Skeletal muscle cell (primary cell): Measurements from ENCODE around the gene DENND2A.
"Not testable (repeated sequence)": the region's sequence is repeated elsewhere in the genome, so short reads cannot be mapped to it uniquely, and the experiment has no call there.

Source experiments
- DNase-seq: peaks from one replicate; pipeline ENCODE4 v3.0.0-alpha.2; 2010; ENCODE audit warnings: low read depth
- H3K4me3 ChIP-seq: 2 replicates; pipeline ENCODE4 v1.5.1; 2011; ENCODE audit warnings: low read depth, mild to moderate bottlenecking, control low read depth, low read length, moderate library complexity

Gene DENND2A

DNA sequence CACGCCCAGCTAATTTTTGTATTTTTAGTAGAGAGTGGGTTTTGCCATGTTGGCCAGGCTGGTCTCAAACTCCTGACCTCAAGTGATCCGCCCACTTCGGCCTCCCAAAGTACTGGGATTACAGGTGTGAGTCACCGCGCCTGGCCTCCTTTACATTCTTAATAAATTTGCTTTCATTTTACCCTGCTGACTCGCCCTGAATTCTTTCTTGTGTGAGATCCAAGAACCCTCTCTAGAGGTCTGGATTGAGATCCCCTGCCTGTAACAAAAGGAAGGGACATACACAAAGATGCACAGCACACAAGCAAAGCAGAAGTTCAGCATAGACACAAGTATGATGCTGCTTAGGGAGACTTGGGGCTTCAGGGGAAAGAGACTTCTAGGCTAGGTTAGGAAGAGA lies 74.4 kb downstream of the DENND2A start:
- not testable (repeated sequence) for H3K4me3 ChIP-seq
- peak; percentile 14 for DNase-seq

GRCh38 chr7:140565761-140566160 lies 74.9 kb downstream of the DENND2A start:
- DNase-seq, H3K4me3 ChIP-seq: not testable (repeated sequence)

DNA sequence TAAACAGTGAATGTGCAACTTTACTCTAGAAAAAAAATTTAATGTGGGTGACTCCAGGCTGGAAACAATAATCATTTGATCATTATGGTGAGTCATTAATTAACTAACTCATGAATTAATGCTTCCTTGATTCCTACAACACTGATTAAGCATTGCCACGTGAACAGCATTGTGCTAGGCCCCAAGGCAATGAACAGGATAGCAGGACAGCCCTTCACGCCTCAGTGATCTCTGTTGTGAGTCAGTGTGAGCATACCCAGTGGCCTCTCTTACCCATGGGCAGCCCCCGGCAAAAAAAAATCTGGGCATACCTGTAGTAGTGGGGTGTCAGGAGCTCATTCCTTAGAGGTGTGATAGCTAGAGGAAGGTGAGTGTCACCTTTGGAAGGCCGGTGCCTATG lies 76.0 kb downstream of the DENND2A start:
- no peak for DNase-seq
- no peak overlapping the region for H3K4me3 ChIP-seq

GRCh38 chr7:140562926-140563481 lies 77.6 kb downstream of the DENND2A start:
- DNase-seq: no peak
- H3K4me3 ChIP-seq: no peak overlapping the region

DNA sequence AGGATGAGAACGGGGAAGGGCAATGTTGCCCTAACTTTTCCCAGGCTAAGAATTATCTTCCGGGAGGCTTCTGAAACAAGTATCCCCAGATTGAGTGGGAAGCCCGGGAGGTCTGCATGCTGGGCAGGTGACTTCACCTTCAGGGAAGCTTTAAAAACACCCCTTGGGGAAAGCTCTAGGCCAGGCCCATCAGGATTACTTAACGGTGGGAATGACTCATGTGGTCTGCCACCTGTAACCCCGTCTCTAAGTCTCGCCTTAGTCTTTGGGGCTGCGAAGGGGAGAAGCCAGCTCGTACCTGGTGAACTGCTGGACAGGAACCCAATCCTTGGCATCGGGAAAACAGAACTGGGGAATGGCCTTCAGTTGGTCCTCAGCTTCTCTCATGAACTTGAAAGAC lies 81.2 kb downstream of the DENND2A start:
- no peak for DNase-seq
- H3K4me3 ChIP-seq: no peak overlapping the region

- no peak overlapping the region for H3K4me3 ChIP-seq
- no peak for DNase-seq
Observed at GRCh38 chr7:140557809-140558518, 82.6 kb downstream of the DENND2A start.

DNA sequence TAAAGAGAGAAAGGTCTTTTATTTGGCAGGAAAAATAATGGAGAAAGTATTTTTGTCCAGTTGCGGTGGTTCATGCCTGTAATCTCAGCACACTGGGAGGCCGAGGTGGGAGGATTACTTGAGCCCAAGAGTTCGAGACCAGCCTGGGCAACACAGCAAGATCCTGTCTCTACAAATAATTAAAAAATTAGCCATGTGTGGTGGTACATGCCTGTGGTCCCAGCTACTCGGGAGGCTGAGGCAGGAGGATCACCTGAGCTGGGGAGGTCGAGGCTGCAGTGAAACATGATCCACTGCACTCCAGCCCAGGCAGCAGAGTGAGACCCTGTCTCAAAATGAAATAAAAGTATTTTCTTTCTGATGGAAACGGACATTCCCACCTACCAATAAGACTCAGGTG lies 83.5 kb downstream of the DENND2A start:
- H3K4me3 ChIP-seq: no peak overlapping the region
- DNase-seq: no peak

GRCh38 chr7:140553236-140553635 lies 87.4 kb downstream of the DENND2A start:
- DNase-seq, H3K4me3 ChIP-seq: not testable (repeated sequence)

GRCh38 chr7:140552240-140552679 lies 88.4 kb downstream of the DENND2A start:
- no peak overlapping the region for H3K4me3 ChIP-seq
- DNase-seq: no peak

GRCh38 chr7:140551355-140552239 lies 89.0 kb downstream of the DENND2A start:
- H3K4me3 ChIP-seq: no peak overlapping the region
- no peak for DNase-seq

GRCh38 chr7:140546947-140547346 lies 93.7 kb downstream of the DENND2A start:
- H3K4me3 ChIP-seq: no peak overlapping the region
- DNase-seq: no peak

- no peak for DNase-seq
- H3K4me3 ChIP-seq: no peak overlapping the region
Observed at GRCh38 chr7:140544388-140544826, 96.2 kb downstream of the DENND2A start.

- peak; percentile 24 for DNase-seq
- peak overlapping the region; percentile 25 for H3K4me3 ChIP-seq
Observed at GRCh38 chr7:140542228-140542603, 98.4 kb downstream of the DENND2A start.

DNA sequence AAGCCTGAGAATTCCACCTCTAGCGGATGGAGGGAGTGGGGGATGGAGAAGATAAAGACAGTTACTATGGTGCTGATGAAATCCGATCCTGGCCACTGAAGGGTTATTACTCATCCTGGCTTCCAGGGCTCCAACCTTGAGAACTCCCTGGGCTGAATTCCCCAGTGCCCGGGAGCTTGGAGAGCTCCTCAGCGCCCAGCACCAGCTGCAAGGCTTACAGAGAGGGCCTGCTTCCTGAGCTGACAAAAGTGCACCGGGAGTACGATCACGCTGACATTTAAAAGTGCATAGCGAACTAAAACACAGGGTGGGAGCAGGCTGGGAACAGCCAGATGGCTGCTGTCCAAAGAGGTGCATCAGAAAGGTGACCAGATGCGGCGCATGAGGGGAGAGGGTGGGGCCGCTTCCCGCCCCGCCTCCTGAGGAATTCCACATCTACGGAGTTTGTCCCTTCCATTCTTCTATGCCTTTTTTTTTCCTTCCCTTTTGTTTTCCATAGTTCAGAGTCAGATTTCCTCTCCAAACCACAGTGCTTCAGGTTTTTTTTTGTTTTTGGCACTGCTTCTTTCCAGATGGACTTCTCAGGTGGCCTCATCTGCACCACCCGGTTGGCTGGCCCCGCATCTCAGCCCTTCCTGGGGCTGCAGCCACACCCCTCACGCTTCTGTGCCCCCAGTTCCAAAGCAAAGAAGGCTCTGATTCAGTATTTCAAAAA lies 98.9 kb downstream of the DENND2A start:
- DNase-seq: peak; percentile 88
- H3K4me3 ChIP-seq: peak overlapping the region; percentile 25

GRCh38 chr7:140541176-140541512 lies 99.5 kb downstream of the DENND2A start:
- H3K4me3 ChIP-seq: no peak overlapping the region
- DNase-seq: no peak

GRCh38 chr7:140540136-140540777 lies 100.4 kb downstream of the DENND2A start:
- DNase-seq: no peak
- H3K4me3 ChIP-seq: no peak overlapping the region

- DNase-seq: no peak
- H3K4me3 ChIP-seq: no peak overlapping the region
Observed at GRCh38 chr7:140539461-140539860, 101.2 kb downstream of the DENND2A start.

GRCh38 chr7:140537750-140538482 lies 102.7 kb downstream of the DENND2A start:
- DNase-seq: no peak
- H3K4me3 ChIP-seq: no peak overlapping the region

DNA sequence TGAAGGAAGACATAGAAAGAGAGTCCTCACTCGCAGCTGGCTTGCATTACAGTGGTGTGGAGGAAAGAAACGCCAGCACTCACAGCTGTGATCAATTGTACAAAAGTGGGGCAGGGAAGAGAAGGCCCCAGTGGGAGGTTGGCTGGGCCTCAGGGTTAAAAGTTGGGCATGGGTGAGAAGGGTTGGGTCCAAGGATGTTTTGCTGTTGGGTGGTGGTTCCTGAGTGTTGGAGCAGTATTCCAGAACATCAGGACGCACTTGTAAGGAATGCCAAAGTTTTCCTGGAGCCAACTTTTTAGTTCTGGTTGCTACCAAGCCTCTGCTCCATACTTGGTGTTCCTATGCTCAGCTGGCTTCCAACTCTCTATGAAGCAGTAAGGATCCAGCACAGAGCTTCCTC lies 105.9 kb downstream of the DENND2A start:
- no peak for DNase-seq
- H3K4me3 ChIP-seq: no peak overlapping the region
